HG03103 (cell line): ENCODE results near the gene AATK.
"Not testable (repeated sequence)": the region's sequence is repeated elsewhere in the genome, so short reads cannot be mapped to it uniquely, and the experiment has no call there.

ENCODE experiments used
- ATAC-seq: cut with Tn5 transposase; IDR thresholded peaks from one replicate; pipeline ENCODE4 v1.9.1; 2021; ENCODE audit warnings: low read depth; ENCODE audit not compliant: unreplicated experiment

The AATK gene

DNA sequence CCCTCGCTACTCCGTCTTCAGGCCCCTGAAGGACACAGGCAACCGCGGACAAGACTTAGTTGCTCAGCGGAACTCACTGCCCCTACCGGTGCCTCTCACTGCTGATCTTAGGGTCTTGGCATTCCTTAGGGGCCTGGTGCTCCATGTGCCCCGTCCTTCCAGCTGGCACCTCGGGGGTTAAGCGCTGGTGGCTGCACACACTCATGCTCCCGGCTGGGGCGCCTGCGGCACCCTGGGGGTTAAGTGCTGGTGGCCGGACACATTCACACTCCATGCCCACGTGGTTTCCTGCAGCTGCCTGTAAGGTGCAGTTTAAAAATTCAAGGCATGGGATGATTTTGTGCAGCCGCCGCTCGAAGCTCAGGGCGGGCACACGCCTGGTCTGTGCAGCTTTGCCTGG lies 86.0 kb downstream of the AATK start:
- no peak for ATAC-seq

DNA sequence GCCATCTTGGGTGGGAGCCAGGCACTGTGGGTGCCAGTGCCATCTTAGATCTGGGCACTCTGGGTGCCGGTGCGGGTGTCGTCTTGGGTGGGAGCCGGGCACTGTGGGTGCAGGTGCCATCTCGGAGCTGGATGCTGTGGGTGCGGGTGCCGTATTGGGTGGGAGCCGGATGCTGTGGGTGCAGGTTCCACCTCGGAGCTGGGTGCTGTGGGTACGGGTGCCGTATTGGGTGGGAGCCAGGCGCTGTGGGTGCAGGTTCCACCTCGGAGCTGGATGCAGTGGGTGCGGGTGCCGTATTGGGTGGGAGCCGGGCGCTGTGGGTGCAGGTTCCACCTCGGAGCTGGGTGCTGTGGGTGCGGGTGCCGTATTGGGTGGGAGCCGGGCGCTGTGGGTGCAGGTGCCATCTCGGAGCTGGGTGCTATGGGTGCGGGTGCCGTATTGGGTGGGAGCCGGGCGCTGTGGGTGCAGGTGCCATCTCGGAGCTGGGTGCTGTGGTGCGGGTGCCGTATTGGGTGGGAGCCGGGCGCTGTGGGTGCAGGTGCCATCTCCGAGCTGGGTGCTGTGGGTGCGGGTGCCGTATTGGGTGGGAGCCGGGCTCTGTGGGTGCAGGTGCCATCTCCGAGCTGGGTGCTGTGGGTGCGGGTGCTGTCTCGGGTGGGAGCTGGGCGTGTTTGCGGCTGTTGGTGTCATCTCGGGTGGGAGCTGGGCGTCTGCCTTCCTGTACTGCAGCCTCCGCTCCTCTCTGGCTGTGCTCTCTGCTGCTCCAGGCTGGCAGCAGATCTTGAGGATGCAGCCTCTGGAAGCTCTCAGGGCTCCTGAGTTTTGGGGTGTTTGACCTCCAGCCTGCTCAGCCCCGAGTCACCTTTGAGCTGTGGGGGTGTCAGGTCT lies 87.8 kb downstream of the AATK start:
- ATAC-seq: not testable (repeated sequence)

DNA sequence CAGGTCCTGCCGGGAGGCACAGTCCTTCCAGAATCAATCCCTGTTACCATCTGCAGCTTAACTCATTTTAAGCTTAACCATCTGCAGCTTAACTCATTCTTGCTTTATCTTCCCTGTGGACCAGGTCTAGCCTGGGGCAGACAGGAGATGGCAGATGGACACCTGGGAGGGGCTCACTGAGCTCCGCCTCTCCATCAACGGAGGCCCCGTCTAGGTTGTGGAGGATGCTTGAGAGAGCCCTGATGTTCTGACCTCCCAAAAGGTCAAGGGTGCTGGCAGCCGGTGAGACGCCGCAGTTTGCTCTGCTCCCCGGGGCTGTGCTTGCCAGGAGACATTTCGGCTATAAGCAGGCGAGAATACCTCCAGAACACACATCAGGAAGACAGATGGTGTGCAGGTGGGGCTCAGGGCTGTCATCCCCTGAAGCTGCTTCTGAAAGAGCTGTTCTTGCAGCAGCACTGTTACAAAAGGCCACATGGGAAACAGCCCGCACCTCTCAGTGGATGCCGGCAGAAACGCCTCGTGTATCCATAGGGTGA lies 89.8 kb downstream of the AATK start:
- no peak for ATAC-seq

DNA sequence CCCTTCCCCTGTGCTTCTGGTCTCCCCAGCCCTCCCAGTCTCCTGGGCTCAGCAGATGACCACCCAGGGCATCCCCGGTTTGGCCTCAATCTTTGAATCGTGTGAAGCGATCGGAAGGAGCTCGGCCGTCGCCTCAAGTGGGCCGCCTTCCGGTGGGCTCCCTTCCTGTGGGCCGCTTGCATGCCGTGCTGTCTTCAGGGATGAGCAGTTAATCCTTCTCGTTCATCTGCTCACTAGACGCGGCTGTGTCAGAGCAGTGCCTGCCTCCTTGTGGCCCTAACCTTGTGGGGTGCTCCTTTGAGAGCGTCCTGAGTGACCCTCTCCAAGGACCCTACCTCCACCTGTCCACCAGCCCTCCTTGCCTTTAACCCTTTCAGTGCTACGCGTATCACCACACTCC lies 90.7 kb downstream of the AATK start:
- ATAC-seq: no peak

DNA sequence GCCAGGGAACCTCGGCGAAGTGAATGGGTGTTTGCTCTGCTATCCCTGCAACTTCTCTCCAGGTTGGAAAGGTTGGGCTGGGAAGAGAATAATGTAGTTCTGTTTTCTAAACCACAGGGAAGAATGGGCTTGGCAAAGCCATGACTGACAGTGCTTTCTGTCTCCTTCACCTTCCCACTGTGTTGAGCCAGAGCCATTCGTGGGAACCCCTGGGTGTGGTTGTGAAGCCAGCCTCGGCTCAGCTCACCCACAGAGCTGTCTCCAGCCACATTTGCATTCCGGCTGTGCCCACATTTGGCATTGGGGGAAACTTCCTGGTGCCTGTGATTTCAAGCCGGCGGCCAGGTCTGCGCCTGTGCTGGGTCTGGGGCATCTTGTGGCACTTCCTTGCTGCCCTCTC lies 91.1 kb downstream of the AATK start:
- no peak for ATAC-seq

DNA sequence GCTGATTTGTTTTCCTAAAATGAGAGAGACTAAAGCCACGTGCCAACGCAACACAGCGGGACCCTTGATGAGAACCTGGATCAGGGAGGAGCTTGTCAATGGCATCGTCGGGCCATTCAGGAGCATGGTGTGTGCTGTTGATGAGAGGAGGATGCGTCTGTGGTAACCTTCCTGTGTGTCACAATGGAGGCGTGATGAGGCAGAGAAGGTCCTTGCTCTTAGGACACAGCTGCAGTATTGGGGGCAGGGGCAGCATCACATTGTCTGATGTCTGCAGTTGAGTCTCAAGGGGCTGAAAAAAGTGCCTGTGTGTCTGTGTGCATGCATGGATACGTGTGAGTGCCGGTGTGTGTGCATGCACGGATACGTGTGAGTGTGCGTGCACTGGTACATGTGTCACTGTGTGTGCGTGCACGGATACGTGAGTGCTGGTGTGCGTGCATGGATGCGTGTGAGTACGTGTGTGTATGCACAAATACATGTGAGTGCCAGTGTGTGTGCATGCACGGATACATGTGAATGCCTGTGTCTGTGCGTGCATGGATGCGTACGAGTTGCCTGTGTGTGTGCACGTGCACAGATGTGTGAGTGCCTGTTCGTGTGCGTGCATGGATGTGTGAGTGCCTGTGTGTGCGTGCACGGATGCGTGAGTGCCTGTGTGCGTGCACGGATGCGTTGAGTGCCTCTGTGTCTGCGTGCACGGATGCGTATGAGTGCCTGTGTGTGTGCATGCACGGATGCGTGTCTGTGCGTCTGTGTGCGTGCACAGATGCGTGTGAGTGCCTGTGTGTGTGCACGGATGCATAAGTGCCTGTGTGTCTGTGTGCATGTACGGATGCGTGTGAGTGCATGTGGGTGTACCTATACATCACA lies 91.8 kb downstream of the AATK start:
- ATAC-seq: no peak

DNA sequence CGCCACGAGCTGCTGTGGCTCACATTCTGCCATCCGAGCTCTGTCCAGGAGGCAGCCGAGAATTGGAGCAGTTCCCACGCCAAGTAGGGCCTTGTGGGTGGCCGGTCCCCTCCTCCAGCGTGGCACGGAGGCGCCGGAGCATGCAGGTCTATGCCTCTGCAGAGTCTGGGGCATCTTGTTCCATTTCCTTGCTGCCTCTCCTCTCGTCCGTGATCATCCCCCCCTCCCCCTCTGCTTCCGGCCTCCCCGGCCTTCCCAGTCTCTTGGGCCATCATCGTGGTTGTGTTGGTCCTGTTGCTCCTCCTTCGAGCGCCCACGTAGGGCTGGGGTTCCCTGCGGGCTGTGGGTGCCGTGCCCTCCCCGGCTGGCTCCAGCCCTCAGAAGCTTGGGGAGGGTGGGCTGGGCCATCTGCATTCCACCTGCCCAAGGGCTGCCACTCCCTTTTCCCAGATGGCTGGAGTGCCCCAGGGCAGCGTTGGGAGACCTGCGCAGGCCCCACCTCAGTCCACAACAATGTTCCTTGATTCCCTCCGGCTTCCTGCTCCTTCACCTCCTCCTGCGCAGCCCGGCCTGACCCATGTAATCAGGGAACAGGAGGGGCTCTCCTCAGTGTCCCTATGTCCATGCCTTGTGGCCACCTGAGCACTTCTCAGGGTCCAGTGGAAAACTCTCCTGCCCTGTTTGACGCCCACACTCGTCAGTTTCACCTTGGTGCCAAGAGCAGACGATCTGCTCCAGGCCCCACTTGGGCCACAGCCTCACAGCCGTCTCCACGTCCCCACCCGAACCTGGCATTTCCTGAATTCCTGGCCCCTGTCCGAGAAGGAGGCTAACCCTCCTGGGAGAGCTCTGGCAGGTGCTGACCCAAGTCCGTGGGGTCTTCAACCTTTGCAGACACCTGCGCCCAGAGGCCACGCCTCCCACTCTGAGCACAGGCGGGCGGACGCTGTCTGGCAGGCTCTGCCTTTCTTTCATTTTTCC lies 94.0 kb downstream of the AATK start:
- ATAC-seq: no peak

DNA sequence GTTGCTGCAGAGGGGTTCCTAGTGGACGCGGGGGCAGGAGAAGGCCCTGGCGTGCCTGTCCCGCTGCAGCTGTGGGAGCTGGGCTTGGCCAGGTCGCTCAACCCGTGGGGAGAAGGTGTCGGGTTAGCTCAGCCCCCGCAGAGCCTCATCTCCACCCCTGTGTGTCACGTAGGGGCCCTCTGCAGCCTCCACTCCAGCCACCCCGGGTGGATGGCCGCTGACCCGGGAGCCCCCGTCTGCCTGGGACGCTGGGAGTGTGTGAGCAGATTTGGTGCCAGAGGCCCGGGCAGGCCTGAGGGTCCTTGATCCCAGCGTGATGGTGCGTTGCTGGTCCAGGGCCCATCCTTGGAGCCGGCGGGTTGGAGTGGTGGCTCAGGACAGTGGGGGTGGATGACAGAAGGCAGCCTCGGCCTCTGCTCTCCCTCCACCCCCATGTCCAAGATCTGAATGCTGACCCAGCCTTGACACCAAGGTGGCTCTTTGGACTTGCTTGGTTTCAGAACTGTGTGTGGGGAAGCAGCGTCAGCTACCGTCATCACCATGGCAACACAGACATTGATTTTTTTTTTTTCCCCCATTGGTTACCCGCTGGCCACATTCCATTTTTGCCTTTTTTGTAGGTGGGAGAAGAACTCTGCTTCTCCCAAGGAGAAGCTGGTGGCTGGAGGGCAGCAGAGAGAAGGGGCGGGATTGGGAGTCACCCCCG lies 95.3 kb downstream of the AATK start:
- no peak for ATAC-seq

DNA sequence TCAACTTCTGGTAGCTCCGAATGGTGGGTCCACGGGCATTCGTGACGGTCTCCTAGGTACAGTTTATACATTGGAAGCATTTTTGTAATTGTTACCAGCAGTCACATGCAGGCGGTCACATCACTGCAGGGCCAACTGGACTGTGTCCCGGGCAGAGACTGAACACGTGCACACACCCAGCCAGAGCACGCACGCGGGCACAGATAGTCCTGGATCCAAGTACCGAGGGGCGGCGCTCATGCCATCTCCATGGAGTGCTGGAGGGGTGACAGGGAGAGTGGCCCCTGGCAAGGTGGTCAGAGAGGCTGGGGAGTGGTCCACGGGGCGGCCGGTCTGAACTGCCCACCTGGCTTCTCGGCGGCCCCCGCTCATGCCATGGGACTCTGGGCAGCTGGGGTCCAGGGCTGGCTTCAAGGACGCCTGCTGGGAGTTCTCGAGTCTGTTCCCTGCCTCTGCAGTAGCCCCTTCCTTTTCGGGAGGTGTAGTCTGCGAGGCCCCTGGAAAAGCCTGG lies 96.8 kb downstream of the AATK start:
- no peak for ATAC-seq

DNA sequence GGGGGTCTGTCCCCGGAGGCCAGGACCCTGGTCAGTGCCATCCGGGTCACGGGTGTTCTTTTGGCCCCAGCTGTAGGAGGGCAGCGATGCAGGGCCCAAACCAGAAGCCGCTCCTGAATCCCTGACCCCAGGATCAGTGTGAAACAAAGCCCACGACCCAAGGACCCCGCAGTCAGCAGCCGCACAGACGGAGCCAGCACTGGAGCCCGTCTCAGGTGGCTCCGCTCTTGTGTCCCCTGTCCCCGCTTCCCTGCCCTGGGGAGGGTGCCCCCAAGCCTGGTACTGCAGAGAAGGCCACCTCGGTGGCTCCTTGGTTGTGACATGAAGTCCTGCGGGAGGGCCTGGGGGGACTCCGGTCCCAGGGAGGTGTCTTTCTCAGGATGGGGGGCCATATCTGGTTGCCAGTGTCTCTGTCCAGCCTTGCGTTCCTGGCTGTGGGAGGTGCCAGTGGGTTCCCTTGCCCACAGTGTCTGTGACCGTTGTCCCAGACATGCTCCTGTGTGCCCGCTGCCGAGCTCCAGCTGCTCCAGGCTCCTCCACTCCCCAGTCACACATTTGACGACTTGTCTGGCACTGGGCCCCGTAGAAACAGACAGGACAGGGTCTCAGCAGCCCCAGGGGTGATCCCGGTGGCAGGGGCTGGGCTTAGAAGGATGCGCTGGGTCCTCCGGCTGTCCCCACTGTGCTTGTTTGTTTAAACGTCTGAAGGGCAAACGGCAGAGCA lies 97.4 kb downstream of the AATK start:
- ATAC-seq: no peak

DNA sequence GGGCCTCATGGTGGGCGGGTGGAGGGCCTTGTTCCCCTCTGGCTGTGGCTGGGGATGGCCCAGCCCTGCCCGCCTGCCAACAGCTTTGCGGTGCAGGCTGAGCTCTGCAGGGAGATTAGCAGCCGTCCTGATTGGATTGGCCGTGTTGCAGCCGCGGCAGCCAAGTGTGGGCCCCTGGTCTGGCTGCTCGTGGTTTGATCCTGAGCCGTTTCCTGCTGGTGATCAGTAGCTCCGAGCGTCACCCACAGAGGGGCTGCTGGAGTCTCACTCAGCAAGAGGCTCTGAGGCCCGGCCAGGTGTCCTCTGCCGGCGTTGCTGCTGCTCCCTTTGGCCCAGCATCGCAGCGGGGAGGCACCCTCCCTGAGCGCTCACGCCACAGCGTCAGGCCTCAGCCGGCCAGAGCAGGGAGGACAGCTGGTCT lies 98.6 kb downstream of the AATK start:
- no peak for ATAC-seq
